ENCODE results near the gene LRRN4CL.
A peak's percentile ranks its signal among the peaks of the same experiment; 100 is the strongest.
"Not testable (repeated sequence)": the region's sequence is repeated elsewhere in the genome, so short reads cannot be mapped to it uniquely, and the experiment has no call there.

Gene LRRN4CL

GRCh38 chr11:62709247-62710000 lies 20.1 kb upstream of the LRRN4CL start:
- DNase-seq = peak; percentile 89

- DNase-seq = no peak
Measured at GRCh38 chr11:62708793-62709192, 19.5 kb upstream of the LRRN4CL start.

GRCh38 chr11:62708392-62708791 lies 19.1 kb upstream of the LRRN4CL start:
- no peak for DNase-seq

GRCh38 chr11:62707277-62707861 lies 18.0 kb upstream of the LRRN4CL start, which contains the start of the genes BSCL2 and GNG3:
BSCL2 (minus strand) TSS chr11:62707424; CDS start chr11:62707195, 229 bp downstream.
GNG3 (plus strand) TSS chr11:62707676; CDS start chr11:62708296, 620 bp downstream.
- no peak for DNase-seq

- DNase-seq = no peak
Measured at GRCh38 chr11:62706850-62707247, 17.5 kb upstream of the LRRN4CL start.

- DNase-seq = peak; percentile 96
Measured at GRCh38 chr11:62705880-62706849, 16.8 kb upstream of the LRRN4CL start.

GRCh38 chr11:62705413-62705812 lies 16.1 kb upstream of the LRRN4CL start:
- no peak for DNase-seq

- DNase-seq = not testable (repeated sequence)
Measured at GRCh38 chr11:62703921-62704320, 14.6 kb upstream of the LRRN4CL start.

GRCh38 chr11:62702246-62702645 lies 12.9 kb upstream of the LRRN4CL start:
- DNase-seq = no peak

- DNase-seq = peak; percentile 41
Measured at GRCh38 chr11:62694455-62695167, 5.3 kb upstream of the LRRN4CL start.

- DNase-seq = not testable (repeated sequence)
Measured at GRCh38 chr11:62693624-62694023, 4.3 kb upstream of the LRRN4CL start.

GRCh38 chr11:62688491-62688890 lies 839 bp downstream of the LRRN4CL start:
- no peak for DNase-seq

- no peak for DNase-seq
Measured at GRCh38 chr11:62687508-62688396, 1.6 kb downstream of the LRRN4CL start.

GRCh38 chr11:62682518-62682917 lies 6.8 kb downstream of the LRRN4CL start:
- no peak for DNase-seq

- peak; percentile 55 for DNase-seq
Measured at GRCh38 chr11:62680825-62681240, 8.5 kb downstream of the LRRN4CL start.

- DNase-seq = peak; percentile 78
Measured at GRCh38 chr11:62678770-62679696, 10.3 kb downstream of the LRRN4CL start, which contains the start of gene UBXN1. UBXN1 (minus strand) TSS chr11:62679073; CDS start chr11:62678923, 150 bp downstream.

GRCh38 chr11:62678433-62678769 lies 10.9 kb downstream of the LRRN4CL start:
- no peak for DNase-seq

GRCh38 chr11:62677714-62678113 lies 11.6 kb downstream of the LRRN4CL start:
- no peak for DNase-seq

GRCh38 chr11:62677156-62677555 lies 12.2 kb downstream of the LRRN4CL start:
- no peak for DNase-seq

- DNase-seq = no peak
Measured at GRCh38 chr11:62676698-62677097, 12.6 kb downstream of the LRRN4CL start.

Data from T1000 (cell line).